Measurements from ENCODE around the gene RNASET2. TPM values are rescaled to one million over a fixed set of nuclear protein-coding genes. Genes with fewer than 3 reads are reported as not detected.

RNASET2 gene
- total and polyA plus RNA-seq, 2 donors from 2014 or later: 50.7 to 69.0 TPM

GRCh38 chr6:166987930-166988329, 31.6 kb upstream of the RNASET2 start:
- no peak overlapping the region for H3K27ac ChIP-seq (ENCODE audit: low read depth in 2 of 2, low read length in 2 of 2)
- TF ChIP-seq CTCF (IDR thresholded peaks at IDR 0.05; ENCODE audit: borderline replicate concordance, extremely low read depth, insufficient read depth): no peak
- H3K4me3 ChIP-seq (ENCODE audit: low read length in 3 of 3): no peak overlapping the region
- no peaks in the 10 kb centered on the region for H3K36me3 ChIP-seq (ENCODE audit: control insufficient read depth in 2 of 3, insufficient read depth in 3 of 3, low read length in 3 of 3)
- no peak for DNase-seq
- intact Hi-C loops (cut with DNase I): no loop called here
- H3K9me3 ChIP-seq (ENCODE audit: control insufficient read depth in 2 of 3, insufficient read depth in 1 of 3, low read length in 3 of 3): no peaks in the 10 kb centered on the region
- H3K9ac ChIP-seq (ENCODE audit: low read length in 3 of 3): no peak overlapping the region
- FAIRE-seq: no peak
- no peaks in the 10 kb centered on the region for H3K27me3 ChIP-seq (ENCODE audit: control insufficient read depth, insufficient read depth, low read length)
- no peaks in the 10 kb centered on the region for H3K4me1 ChIP-seq (ENCODE audit: control insufficient read depth in 2 of 3, insufficient read depth in 2 of 3, low read depth in 1 of 3, low read length in 3 of 3)

- Histone ChIP-seq H3K4me3 (ENCODE audit: low read length in 3 of 3) (no peak overlapping the region), H3K27ac (ENCODE audit: low read depth in 2 of 2, low read length in 2 of 2) (no peak overlapping the region), H3K27me3 (ENCODE audit: control insufficient read depth, insufficient read depth, low read length) (no peaks in the 10 kb centered on the region), H3K9ac (ENCODE audit: low read length in 3 of 3) (no peak overlapping the region), H3K4me1 (ENCODE audit: control insufficient read depth in 2 of 3, insufficient read depth in 2 of 3, low read depth in 1 of 3, low read length in 3 of 3) (no peaks in the 10 kb centered on the region), H3K36me3 (ENCODE audit: control insufficient read depth in 2 of 3, insufficient read depth in 3 of 3, low read length in 3 of 3) (no peaks in the 10 kb centered on the region), H3K9me3 (ENCODE audit: control insufficient read depth in 2 of 3, insufficient read depth in 1 of 3, low read length in 3 of 3) (no peaks in the 10 kb centered on the region)
- FAIRE-seq (no peak), DNase-seq (no peak)
- no peak for TF ChIP-seq CTCF (IDR thresholded peaks at IDR 0.05; ENCODE audit: borderline replicate concordance, extremely low read depth, insufficient read depth)
- intact Hi-C loops (cut with DNase I): no loop called here
These were observed 31.1 kb upstream of the RNASET2 start for GRCh38 chr6:166987448-166987847.

- H3K36me3 ChIP-seq (ENCODE audit: control insufficient read depth in 2 of 3, insufficient read depth in 3 of 3, low read length in 3 of 3): no peaks in the 10 kb centered on the region
- FAIRE-seq (no peak), DNase-seq (no peak)
- no peak overlapping the region for H3K4me3 ChIP-seq (ENCODE audit: low read length in 3 of 3)
- no peak overlapping the region for H3K27ac ChIP-seq (ENCODE audit: low read depth in 2 of 2, low read length in 2 of 2)
- H3K9me3 ChIP-seq (ENCODE audit: control insufficient read depth in 2 of 3, insufficient read depth in 1 of 3, low read length in 3 of 3): no peaks in the 10 kb centered on the region
- intact Hi-C loops (cut with DNase I): no loop called here
- no peak overlapping the region for H3K9ac ChIP-seq (ENCODE audit: low read length in 3 of 3)
- H3K27me3 ChIP-seq (ENCODE audit: control insufficient read depth, insufficient read depth, low read length): no peaks in the 10 kb centered on the region
- no peak for TF ChIP-seq CTCF (IDR thresholded peaks at IDR 0.05; ENCODE audit: borderline replicate concordance, extremely low read depth, insufficient read depth)
- no peaks in the 10 kb centered on the region for H3K4me1 ChIP-seq (ENCODE audit: control insufficient read depth in 2 of 3, insufficient read depth in 2 of 3, low read depth in 1 of 3, low read length in 3 of 3)
These were observed 24.4 kb upstream of the RNASET2 start for GRCh38 chr6:166980738-166981137.

Measured in kidney (tissue), 14 donors.